Mammary epithelial cell (primary cell): Measurements from ENCODE around the gene LMAN1.

ENCODE experiments used
- EZH2 ChIP-seq: IDR thresholded peaks from 2 replicates; pipeline ENCODE4 v1.6.1; 2012; ENCODE audit warnings: low read length, inconsistent platforms, borderline replicate concordance
- TF ChIP-seq, protein P1 (sequence below), 2 donors: IDR thresholded peaks in 1 of 2; conservative IDR thresholded peaks in 1 of 2; 2 replicates each; pipeline ENCODE4 v1.5.1; 2011 to 2012; ENCODE audit warnings: inconsistent platforms in 2 of 2, low read length in 2 of 2, mild to moderate bottlenecking in 2 of 2, control low read depth in 1 of 2, low read depth in 1 of 2; ENCODE audit not compliant: insufficient read depth in 1 of 2; ENCODE audit errors: extremely low read depth in 1 of 2

DNA sequence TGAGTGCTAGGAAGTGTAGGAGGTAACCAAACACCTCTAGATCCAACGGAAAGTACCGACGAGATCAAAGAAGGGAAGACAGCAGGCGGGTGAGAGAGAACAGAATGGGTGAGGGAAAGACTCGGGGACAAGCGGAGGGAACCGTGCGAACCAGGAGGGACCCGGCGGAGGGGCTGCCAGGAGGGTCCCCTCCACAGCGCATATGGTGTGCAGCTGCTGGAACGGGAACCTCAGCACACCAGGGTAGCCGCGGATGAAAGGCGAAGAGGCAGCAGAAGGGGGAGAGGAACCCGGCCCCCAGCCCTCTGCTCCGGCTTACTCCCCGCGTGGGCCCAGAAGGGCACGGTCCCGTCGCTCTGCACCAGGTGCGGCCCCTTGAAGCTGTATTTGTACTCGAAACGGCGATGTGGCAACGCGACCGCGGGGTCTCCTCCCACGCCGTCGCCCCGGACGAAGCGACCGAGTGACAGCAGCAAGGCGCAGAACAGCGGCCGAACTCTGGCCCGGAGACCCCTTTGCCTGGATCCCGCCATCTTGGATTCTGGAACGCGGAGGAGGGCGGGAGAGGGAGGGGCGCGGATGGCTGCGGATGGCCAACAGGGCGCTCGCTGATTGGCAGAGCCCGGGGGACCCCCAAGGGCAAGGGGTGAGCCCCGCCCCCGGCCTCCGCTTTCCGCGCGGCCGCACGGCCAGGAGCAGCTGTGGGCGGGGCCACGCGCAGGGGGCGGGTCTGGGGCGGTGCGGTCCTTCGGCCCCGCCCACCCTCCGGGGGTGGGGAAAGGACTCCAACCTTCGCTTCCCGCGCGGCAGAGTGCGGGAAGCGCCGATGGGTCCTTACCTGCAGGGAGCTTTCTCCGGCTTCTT, at the start of gene LMAN1:
- TF ChIP-seq, protein P1, sequence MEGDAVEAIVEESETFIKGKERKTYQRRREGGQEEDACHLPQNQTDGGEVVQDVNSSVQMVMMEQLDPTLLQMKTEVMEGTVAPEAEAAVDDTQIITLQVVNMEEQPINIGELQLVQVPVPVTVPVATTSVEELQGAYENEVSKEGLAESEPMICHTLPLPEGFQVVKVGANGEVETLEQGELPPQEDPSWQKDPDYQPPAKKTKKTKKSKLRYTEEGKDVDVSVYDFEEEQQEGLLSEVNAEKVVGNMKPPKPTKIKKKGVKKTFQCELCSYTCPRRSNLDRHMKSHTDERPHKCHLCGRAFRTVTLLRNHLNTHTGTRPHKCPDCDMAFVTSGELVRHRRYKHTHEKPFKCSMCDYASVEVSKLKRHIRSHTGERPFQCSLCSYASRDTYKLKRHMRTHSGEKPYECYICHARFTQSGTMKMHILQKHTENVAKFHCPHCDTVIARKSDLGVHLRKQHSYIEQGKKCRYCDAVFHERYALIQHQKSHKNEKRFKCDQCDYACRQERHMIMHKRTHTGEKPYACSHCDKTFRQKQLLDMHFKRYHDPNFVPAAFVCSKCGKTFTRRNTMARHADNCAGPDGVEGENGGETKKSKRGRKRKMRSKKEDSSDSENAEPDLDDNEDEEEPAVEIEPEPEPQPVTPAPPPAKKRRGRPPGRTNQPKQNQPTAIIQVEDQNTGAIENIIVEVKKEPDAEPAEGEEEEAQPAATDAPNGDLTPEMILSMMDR (conservative IDR thresholded peaks at IDR 0.05 in 1 of 2, IDR thresholded peaks at IDR 0.05 in 1 of 2; ENCODE audit: extremely low read depth in 1 of 2, insufficient read depth in 1 of 2, low read depth in 1 of 2, low read length in 2 of 2), result no peak
- TF ChIP-seq EZH2, result no peak
